GM23248 (cell line): ENCODE measurements around the gene HEBP2. TPM values are rescaled to one million over a fixed set of nuclear protein-coding genes. Genes with fewer than 3 reads are reported as not detected.
A peak's percentile ranks its signal among the peaks of the same experiment; 100 is the strongest.
"Not testable (repeated sequence)": the region's sequence is repeated elsewhere in the genome, so short reads cannot be mapped to it uniquely, and the experiment has no call there.

Experiments
- DNase-seq: peaks from one replicate; pipeline ENCODE4 v3.0.0-alpha.2; 2015
- H2AFZ ChIP-seq: fragments of 200-600 bp; sonication (generic); 2 replicates; pipeline ENCODE4 v1.6.1; 2016; ENCODE audit warnings: antibody characterized with exemption
- H3F3A ChIP-seq: fragments of 200-600 bp; sonication (generic); 2 replicates; pipeline ENCODE4 v1.6.1; 2016; ENCODE audit warnings: mild to moderate bottlenecking, antibody characterized with exemption, mixed run types; ENCODE audit not compliant: insufficient read depth
- H3K27ac ChIP-seq: fragments of 200-600 bp; sonication (generic); 2 replicates; pipeline ENCODE4 v1.5.1; 2016; ENCODE audit warnings: mild to moderate bottlenecking
- H3K27me3 ChIP-seq: fragments of 200-600 bp; sonication (generic); replicated peaks from 2 replicates; pipeline ENCODE4 v1.6.1; 2016; ENCODE audit warnings: mild to moderate bottlenecking; ENCODE audit not compliant: insufficient read depth
- H3K36me3 ChIP-seq: fragments of 200-600 bp; sonication (generic); 2 replicates; pipeline ENCODE4 v1.6.1; 2016; ENCODE audit warnings: low read depth, mild to moderate bottlenecking
- H3K4me1 ChIP-seq: fragments of 200-600 bp; sonication (generic); 2 replicates; pipeline ENCODE4 v1.6.1; 2016; ENCODE audit warnings: mild to moderate bottlenecking; ENCODE audit not compliant: insufficient read depth
- H3K4me2 ChIP-seq: fragments of 200-600 bp; sonication (generic); one replicate; pipeline ENCODE4 v1.6.1; 2016; ENCODE audit warnings: mild to moderate bottlenecking; ENCODE audit not compliant: unreplicated experiment
- H3K4me3 ChIP-seq: fragments of 200-600 bp; sonication (generic); 2 replicates; pipeline ENCODE4 v1.5.1; 2016; ENCODE audit warnings: mild to moderate bottlenecking
- H3K79me2 ChIP-seq: fragments of 200-600 bp; sonication (generic); 2 replicates; pipeline ENCODE4 v1.6.1; 2016; ENCODE audit warnings: mild to moderate bottlenecking; ENCODE audit not compliant: insufficient read depth
- H3K9ac ChIP-seq: fragments of 200-600 bp; sonication (generic); 2 replicates; pipeline ENCODE4 v1.6.1; 2016; ENCODE audit warnings: mild to moderate bottlenecking
- H3K9me2 ChIP-seq: fragments of 200-600 bp; sonication (generic); 2 replicates; pipeline ENCODE4 v1.6.1; 2016; ENCODE audit warnings: mixed run types, mild to moderate bottlenecking, moderate library complexity; ENCODE audit not compliant: insufficient read depth
- H3K9me3 ChIP-seq: fragments of 200-600 bp; sonication (generic); one replicate; pipeline ENCODE4 v1.6.1; 2017; ENCODE audit warnings: low read depth
- H4K20me1 ChIP-seq: fragments of 200-600 bp; sonication (generic); 2 replicates; pipeline ENCODE4 v1.6.0; 2016; ENCODE audit not compliant: insufficient read depth
- EZH2 ChIP-seq: fragments of 200-600 bp; sonication (generic); IDR thresholded peaks from 2 replicates; pipeline ENCODE4 v1.6.1; 2018; ENCODE audit warnings: antibody characterized with exemption, mild to moderate bottlenecking; ENCODE audit not compliant: insufficient read depth, poor library complexity, severe bottlenecking
- EZH2phosphoT487 ChIP-seq: fragments of 200-600 bp; sonication (generic); IDR thresholded peaks from 2 replicates; pipeline ENCODE4 v1.6.1; 2018; ENCODE audit warnings: antibody characterized with exemption, moderate library complexity, mild to moderate bottlenecking, low read depth; ENCODE audit not compliant: insufficient read depth
- WGBS, 2 experiments: methylation state at CpG; one replicate each; pipeline ENCODE4 v1.1.6; 2015 to 2017; ENCODE audit warnings: low lambda C conversion rate in 2 of 2, low coverage in 1 of 2; ENCODE audit errors: missing lambda C conversion rate in 2 of 2; 5-methylcytosine and 5-hydroxymethylcytosine counted together
- in situ Hi-C: fragments of 300-500 bp; cut with MboI; formaldehyde crosslinking; loops from 2 replicates; pipeline ENCODE4 v1.15.0; 2020
- polyA plus RNA-seq: library from polyadenylated mRNA; unstranded; fragments of >200 nt; fragmentation: Nextera tagmentation; extraction: Ambion mirVana; gene quantifications from 2 replicates; pipeline ENCODE4 v1.2.1, GENCODE V29; 2016
- total RNA-seq: library from RNA; depleted of rRNA; stranded (reverse); fragments of >200 nt; shearing (Covaris generic); gene quantifications from 2 replicates; pipeline ENCODE4 v1.2.3, GENCODE V29; 2014; rRNA removed

HEBP2 gene, protein sequence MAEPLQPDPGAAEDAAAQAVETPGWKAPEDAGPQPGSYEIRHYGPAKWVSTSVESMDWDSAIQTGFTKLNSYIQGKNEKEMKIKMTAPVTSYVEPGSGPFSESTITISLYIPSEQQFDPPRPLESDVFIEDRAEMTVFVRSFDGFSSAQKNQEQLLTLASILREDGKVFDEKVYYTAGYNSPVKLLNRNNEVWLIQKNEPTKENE
- total RNA-seq (32.4 and 62.8 TPM in 2 replicates), polyA plus RNA-seq (101 and 102 TPM in 2 replicates)

DNA sequence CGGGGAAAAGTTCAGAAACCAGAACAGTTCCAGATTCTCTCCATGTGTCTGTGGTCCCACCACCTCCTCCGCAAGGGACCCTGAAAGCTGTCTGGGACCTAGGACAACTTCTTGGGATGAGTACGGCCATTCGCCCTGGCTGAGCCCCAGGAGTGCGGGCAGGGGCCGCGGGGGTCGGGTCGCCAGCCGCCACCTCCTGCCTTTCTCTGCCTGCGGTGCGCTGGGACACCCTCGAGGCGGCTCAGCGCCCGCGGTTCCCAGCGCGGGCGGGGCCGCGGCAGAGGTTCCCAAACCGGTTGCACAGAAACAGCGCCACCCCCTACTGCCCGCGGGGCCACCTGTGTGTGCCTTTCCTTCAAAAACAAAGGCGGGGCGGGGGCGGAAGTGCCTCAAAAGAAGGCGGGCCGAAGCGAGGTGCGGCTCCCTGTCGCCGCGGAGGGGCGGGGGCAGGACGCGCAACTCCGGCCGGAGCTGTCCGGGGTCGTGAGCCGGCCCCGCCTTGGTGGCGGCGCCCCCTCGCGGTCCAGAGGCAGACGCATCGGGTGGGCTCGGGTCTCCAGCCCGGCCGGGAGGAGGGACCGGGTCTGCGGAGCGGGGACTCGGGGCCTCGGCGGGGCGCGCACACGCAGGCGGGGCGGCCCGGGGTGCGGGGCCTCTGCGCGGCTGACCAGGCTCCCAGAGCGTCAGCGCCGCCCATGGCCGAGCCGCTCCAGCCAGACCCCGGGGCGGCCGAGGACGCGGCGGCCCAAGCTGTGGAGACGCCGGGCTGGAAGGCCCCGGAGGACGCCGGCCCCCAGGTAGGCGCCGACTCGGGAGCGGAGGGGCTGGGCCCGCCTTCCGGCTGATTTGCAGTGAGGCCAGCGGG is at the start of gene HEBP2:
HEBP2 (plus strand) TSS at position 423 of the 865 bp plus-strand sequence; CDS start at position 696, 273 bp downstream.
- Histone ChIP-seq H3K4me3 (peak within 1 kb of the TSS; percentile 90), H3K27ac (peak within 1 kb of the TSS; percentile 34), H3K4me1 (0 out of 2 replicates have a peak, but pooled peaks cover 3% of the 10 kb centered on the region), H3K36me3 (peaks cover 8% of the 10 kb centered on the region; the same call in 1 of the 2 replicates), H2AFZ (peak within 1 kb of the TSS; percentile 96), H3K9me2 (no peaks in the 10 kb centered on the region), H4K20me1 (no peaks in the 10 kb centered on the region), H3K4me2 (peak within 1 kb of the TSS; percentile 92), H3K9me3 (no peaks in the 10 kb centered on the region), H3K27me3 (no peaks in the 10 kb centered on the region), H3K9ac (peak within 1 kb of the TSS; percentile 82), H3K79me2 (no peaks in the 10 kb centered on the region), H3F3A (no peaks in the 10 kb centered on the region)
- peak; percentile 88 for DNase-seq
- TF ChIP-seq EZH2phosphoT487: no peak
- no peak for TF ChIP-seq EZH2
- 0 to 3% methylated on average over 34 to 60 of the region's 92 CpGs for WGBS, 2 experiments
- in situ Hi-C loops: loop anchor here (10.0 kb wide), 1 partner anchor 289 kb away; no protein-coding TSS in a partner anchor

DNA sequence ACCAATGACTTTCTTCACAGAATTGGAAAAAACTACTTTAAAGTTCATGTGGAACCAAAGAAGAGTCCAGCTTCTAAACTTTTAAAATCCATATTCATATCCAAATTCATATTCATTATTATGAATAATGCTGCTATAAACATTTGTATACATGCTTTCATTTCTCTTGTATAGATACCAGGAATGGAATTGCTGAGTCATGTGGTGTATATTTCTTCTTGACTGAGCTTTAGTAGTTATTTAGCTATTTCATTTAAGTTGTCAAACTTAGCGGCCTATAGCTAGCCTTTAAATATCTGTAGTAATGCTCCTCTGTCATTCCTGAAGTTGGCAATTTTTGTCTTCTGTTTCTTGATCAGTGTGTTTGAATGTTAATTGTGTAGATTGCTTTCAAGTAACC is 46.1 kb upstream of the HEBP2 start:
- no peak overlapping the region for H3K9ac ChIP-seq
- H3K36me3 ChIP-seq: no peaks in the 10 kb centered on the region
- H3K4me3 ChIP-seq: no peak overlapping the region
- no peaks in the 10 kb centered on the region for H3K4me1 ChIP-seq
- H3K9me2 ChIP-seq: no peaks in the 10 kb centered on the region
- WGBS, 2 experiments: 81 to 89% methylated on average over 1 of the region's 1 CpG
- H2AFZ ChIP-seq: no peak overlapping the region
- no peaks in the 10 kb centered on the region for H4K20me1 ChIP-seq
- in situ Hi-C loops: no loop called here
- no peaks in the 10 kb centered on the region for H3K9me3 ChIP-seq
- no peaks in the 10 kb centered on the region for H3K79me2 ChIP-seq
- no peak overlapping the region for H3K4me2 ChIP-seq
- no peak for DNase-seq
- no peak overlapping the region for H3K27ac ChIP-seq
- TF ChIP-seq EZH2: no peak
- TF ChIP-seq EZH2phosphoT487: no peak
- H3K27me3 ChIP-seq: no peaks in the 10 kb centered on the region
- H3F3A ChIP-seq: no peaks in the 10 kb centered on the region

DNA sequence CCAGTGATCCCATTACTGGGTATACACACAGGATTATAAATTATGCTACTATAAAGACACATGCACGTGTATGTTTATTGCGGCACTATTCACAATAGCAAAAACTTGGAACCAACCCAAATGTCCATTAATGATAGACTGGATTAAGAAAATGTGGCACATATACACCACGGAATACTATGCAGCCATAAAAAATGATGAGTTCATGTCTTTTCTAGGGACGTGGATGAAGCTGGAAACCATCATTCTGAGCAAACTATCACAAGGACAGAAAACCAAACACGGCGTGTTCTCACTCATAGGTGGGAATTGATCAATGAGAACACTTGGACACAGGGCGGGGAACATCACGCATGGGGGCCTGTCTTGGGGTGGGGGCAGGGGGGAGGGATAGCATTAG is 35.3 kb upstream of the HEBP2 start:
- H3K9me2 ChIP-seq, DNase-seq, H3K4me3 ChIP-seq, H3K27me3 ChIP-seq, H3F3A ChIP-seq, H4K20me1 ChIP-seq, H3K4me2 ChIP-seq, H2AFZ ChIP-seq, H3K27ac ChIP-seq, in situ Hi-C loops, H3K9me3 ChIP-seq, H3K4me1 ChIP-seq, H3K36me3 ChIP-seq, H3K79me2 ChIP-seq, H3K9ac ChIP-seq: not testable (repeated sequence)
- WGBS, 2 experiments: 67 to 74% methylated on average over 8 of the region's 8 CpGs

DNA sequence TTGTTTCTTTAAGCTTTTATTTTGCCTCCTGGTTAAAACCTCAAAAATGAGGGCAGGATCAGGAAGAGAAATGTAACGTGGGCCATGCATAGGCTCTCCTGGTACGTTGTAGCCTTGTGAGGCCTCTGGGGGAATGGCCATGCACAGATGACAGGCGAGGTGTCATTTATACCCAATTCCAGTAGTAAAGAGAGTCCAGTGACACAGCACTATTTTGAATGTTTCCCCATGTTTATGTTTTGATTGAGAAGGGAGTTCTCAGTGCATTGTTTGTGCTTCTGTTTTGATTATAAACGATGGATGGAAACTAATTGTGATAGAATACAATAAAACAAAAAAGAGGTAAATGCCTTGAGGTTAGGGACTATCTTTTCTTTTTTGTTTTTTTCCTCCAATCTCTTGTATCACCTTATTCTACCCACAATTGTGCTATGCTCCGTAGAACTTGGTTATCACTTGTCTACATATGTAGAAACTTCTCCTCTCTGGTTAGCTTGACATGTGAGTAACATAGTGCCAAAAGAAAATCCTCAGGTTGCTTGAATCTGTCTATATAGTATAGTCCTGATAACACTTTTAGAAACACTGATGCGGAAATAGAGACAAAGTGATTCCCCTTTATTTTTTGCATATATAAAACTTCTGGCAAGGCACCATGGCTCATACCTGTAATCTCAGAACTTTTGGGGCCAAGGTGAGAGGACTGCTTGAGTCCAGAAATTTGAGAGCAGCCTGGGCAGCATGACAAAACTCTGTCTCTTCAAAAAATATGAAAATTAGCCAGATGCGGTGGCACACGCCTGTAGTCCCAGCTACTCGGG is 33.2 kb upstream of the HEBP2 start:
- Histone ChIP-seq H3K4me1 (no peaks in the 10 kb centered on the region), H3K9me3 (no peaks in the 10 kb centered on the region), H3K4me3 (no peak overlapping the region), H3K79me2 (no peaks in the 10 kb centered on the region), H3K27me3 (no peaks in the 10 kb centered on the region), H3F3A (no peaks in the 10 kb centered on the region), H2AFZ (no peak overlapping the region), H3K36me3 (no peaks in the 10 kb centered on the region), H3K4me2 (no peak overlapping the region), H3K9ac (no peak overlapping the region), H4K20me1 (no peaks in the 10 kb centered on the region), H3K9me2 (no peaks in the 10 kb centered on the region), H3K27ac (no peak overlapping the region)
- no peak for DNase-seq
- 61 to 63% methylated on average over 9 of the region's 9 CpGs for WGBS, 2 experiments
- in situ Hi-C loops: no loop called here
- no peak for TF ChIP-seq EZH2
- no peak for TF ChIP-seq EZH2phosphoT487
